Measurements from ENCODE around the gene XXYLT1.

XXYLT1 gene

DNA sequence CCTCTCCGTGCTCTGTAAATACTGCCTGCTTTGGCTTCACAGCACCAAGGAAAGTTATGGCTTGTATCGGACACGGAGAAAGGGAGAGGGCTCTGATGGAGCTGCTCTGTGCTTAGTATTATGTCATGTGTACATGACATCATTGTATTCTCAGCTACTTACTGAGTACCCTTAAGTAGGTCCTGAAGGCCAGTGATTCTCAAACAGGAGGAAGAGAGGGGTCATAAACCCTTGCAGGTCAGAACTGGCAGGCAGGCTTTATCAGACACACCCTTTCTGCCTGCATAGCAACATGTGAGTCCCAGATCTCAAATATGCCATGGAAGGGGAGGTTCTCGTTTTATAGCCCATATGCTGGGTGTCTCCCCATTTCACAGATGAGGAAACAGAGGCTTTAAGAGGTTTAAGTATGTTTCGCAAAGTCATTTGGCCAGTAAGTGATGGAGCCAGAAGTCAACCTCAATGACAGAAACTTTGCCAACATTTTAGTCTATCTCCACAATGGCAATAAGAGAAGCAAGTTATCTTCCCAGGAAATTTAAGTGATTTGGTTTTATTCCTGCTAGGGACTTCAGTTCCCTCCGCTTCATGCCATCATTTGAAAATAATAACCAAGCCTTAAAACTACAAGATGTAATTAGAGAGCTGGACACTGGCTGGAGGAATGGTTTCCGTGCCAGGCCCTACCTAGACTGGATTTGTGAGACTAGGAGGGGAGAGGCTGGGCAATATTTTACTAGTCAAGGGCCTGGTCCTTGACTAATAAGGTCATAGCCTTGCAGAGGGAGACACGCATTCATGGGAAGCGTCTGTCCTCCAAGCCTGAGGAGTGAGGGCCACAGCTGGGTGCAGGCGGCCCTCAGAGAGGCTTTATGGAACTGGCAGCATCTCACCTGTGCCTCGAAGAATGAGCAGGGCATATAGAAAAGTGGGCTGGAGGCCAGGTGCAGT, 133.0 kb downstream of the XXYLT1 start:
- TF ChIP-seq, protein P1, sequence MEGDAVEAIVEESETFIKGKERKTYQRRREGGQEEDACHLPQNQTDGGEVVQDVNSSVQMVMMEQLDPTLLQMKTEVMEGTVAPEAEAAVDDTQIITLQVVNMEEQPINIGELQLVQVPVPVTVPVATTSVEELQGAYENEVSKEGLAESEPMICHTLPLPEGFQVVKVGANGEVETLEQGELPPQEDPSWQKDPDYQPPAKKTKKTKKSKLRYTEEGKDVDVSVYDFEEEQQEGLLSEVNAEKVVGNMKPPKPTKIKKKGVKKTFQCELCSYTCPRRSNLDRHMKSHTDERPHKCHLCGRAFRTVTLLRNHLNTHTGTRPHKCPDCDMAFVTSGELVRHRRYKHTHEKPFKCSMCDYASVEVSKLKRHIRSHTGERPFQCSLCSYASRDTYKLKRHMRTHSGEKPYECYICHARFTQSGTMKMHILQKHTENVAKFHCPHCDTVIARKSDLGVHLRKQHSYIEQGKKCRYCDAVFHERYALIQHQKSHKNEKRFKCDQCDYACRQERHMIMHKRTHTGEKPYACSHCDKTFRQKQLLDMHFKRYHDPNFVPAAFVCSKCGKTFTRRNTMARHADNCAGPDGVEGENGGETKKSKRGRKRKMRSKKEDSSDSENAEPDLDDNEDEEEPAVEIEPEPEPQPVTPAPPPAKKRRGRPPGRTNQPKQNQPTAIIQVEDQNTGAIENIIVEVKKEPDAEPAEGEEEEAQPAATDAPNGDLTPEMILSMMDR (IDR thresholded peaks at IDR 0.05; ENCODE audit: low read length), result no peak
- no peak for TF ChIP-seq EZH2 (IDR thresholded peaks at IDR 0.05; ENCODE audit: borderline replicate concordance, low read length)
- Histone ChIP-seq H3K27me3 (ENCODE audit: insufficient read depth, low read length) (peaks cover 7% of the 10 kb centered on the region; the same call in 1 of the 2 replicates), H3K4me2 (ENCODE audit: low read length) (no peak overlapping the region), H3K36me3 (ENCODE audit: insufficient read depth, low read length) (peaks cover 6% of the 10 kb centered on the region; the same call in 1 of the 2 replicates), H2AFZ (ENCODE audit: low read length) (no peak overlapping the region), H3K9me3 (ENCODE audit: low read length) (peaks cover 12% of the 10 kb centered on the region; the same call in 1 of the 2 replicates), H3K79me2 (ENCODE audit: insufficient read depth, low read length) (no peaks in the 10 kb centered on the region), H3K27ac (ENCODE audit: low read depth, low read length, poor library complexity, severe bottlenecking) (no peak overlapping the region), H3F3A (ENCODE audit: insufficient read depth, low read length) (no peaks in the 10 kb centered on the region), H3K9me2 (ENCODE audit: low read depth, low read length) (no peaks in the 10 kb centered on the region), H3K4me1 (ENCODE audit: insufficient read depth, low read length, severe bottlenecking) (no peaks in the 10 kb centered on the region), H4K20me1 (ENCODE audit: insufficient read depth, low read length) (no peaks in the 10 kb centered on the region), H3K4me3 (ENCODE audit: low read depth, low read length, poor library complexity, severe bottlenecking) (no peak overlapping the region), H3K9ac (ENCODE audit: low read length) (no peak overlapping the region)

DNA sequence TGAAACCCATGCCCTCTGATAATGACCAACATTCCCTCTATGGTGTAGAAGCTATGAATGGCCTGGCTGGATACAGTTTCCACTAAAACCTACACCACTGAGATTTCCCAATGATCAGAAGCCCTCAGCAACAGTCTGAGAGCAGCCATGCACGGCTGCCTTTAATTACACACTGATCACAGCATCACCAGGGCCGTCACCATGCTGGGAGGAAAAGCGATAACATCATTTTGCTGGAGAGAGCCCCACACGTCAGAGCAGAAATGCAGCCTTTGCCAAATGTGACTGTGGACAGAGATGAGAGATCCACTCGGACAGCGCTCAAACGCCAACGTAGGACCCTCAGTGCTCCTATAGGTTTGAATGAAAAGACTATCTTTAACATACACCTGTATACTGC, 135.0 kb downstream of the XXYLT1 start:
- Histone ChIP-seq H3K27ac (ENCODE audit: low read depth, low read length, poor library complexity, severe bottlenecking) (no peak overlapping the region), H3K9me2 (ENCODE audit: low read depth, low read length) (no peaks in the 10 kb centered on the region), H3K9ac (ENCODE audit: low read length) (no peak overlapping the region), H3K4me1 (ENCODE audit: insufficient read depth, low read length, severe bottlenecking) (no peaks in the 10 kb centered on the region), H3K36me3 (ENCODE audit: insufficient read depth, low read length) (peaks cover 6% of the 10 kb centered on the region; the same call in 1 of the 2 replicates), H3F3A (ENCODE audit: insufficient read depth, low read length) (no peaks in the 10 kb centered on the region), H3K27me3 (ENCODE audit: insufficient read depth, low read length) (peaks cover 7% of the 10 kb centered on the region; the same call in 1 of the 2 replicates), H3K79me2 (ENCODE audit: insufficient read depth, low read length) (no peaks in the 10 kb centered on the region), H3K4me2 (ENCODE audit: low read length) (no peak overlapping the region), H4K20me1 (ENCODE audit: insufficient read depth, low read length) (no peaks in the 10 kb centered on the region), H3K4me3 (ENCODE audit: low read depth, low read length, poor library complexity, severe bottlenecking) (no peak overlapping the region), H2AFZ (ENCODE audit: low read length) (no peak overlapping the region), H3K9me3 (ENCODE audit: low read length) (peaks cover 6% of the 10 kb centered on the region; the same call in 1 of the 2 replicates)
- TF ChIP-seq EZH2 (IDR thresholded peaks at IDR 0.05; ENCODE audit: borderline replicate concordance, low read length), result no peak
- TF ChIP-seq, protein P1 (IDR thresholded peaks at IDR 0.05; ENCODE audit: low read length), result no peak

DNA sequence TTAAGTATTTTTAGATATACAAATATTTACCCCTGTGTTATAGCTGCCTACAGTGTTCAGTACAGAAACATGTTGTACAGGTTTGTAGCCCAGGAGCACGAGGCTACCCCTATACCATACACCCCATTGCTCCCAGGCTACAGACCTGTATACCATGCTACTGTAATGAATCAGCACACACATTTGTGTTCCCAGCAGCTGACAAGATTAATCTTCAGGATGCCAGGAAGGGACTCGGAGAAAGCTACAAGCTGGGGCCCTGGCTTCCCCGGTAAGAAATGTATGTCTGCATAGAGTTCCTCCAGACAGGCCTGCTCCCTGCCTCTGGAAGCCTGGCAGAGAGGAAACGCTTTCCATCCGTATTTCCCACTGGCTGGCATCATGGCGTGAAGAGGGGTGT, 136.5 kb downstream of the XXYLT1 start:
- Histone ChIP-seq H3K9me2 (ENCODE audit: low read depth, low read length) (no peaks in the 10 kb centered on the region), H3K79me2 (ENCODE audit: insufficient read depth, low read length) (no peaks in the 10 kb centered on the region), H3K36me3 (ENCODE audit: insufficient read depth, low read length) (no peaks in the 10 kb centered on the region), H3K9me3 (ENCODE audit: low read length) (no peaks in the 10 kb centered on the region), H3K27ac (ENCODE audit: low read depth, low read length, poor library complexity, severe bottlenecking) (no peak overlapping the region), H3K4me2 (ENCODE audit: low read length) (no peak overlapping the region), H3K4me1 (ENCODE audit: insufficient read depth, low read length, severe bottlenecking) (no peaks in the 10 kb centered on the region), H3K9ac (ENCODE audit: low read length) (no peak overlapping the region), H2AFZ (ENCODE audit: low read length) (no peak overlapping the region), H3K27me3 (ENCODE audit: insufficient read depth, low read length) (no peaks in the 10 kb centered on the region; the same call in 1 of the 2 replicates), H3K4me3 (ENCODE audit: low read depth, low read length, poor library complexity, severe bottlenecking) (no peak overlapping the region), H4K20me1 (ENCODE audit: insufficient read depth, low read length) (no peaks in the 10 kb centered on the region), H3F3A (ENCODE audit: insufficient read depth, low read length) (no peaks in the 10 kb centered on the region)
- no peak for TF ChIP-seq EZH2 (IDR thresholded peaks at IDR 0.05; ENCODE audit: borderline replicate concordance, low read length)
